Astrocyte of the spinal cord (primary cell): ENCODE data around the gene PSMC3IP.
"Not testable (repeated sequence)": the region's sequence is repeated elsewhere in the genome, so short reads cannot be mapped to it uniquely, and the experiment has no call there.

Experiments used
- DNase-seq: peaks from one replicate; pipeline ENCODE4 v3.0.0; 2011; ENCODE audit warnings: low read depth, low spot score
- H3K4me3 ChIP-seq: 2 replicates; pipeline ENCODE4 v1.5.1; 2011; ENCODE audit warnings: low read depth, mild to moderate bottlenecking, low read length, moderate library complexity
- CTCF ChIP-seq: IDR thresholded peaks from 2 replicates; pipeline ENCODE4 v1.5.1; 2012; ENCODE audit warnings: low read depth, mild to moderate bottlenecking, low read length, inconsistent platforms
- in situ Hi-C: cut with HindIII; loops from 2 replicates; pipeline ENCODE4 v1.10.0; 2017; ENCODE audit warnings: low sequenced_read_pairs

Gene PSMC3IP

GRCh38 chr17:42544874-42545283 lies 32.6 kb downstream of the PSMC3IP start:
- TF ChIP-seq CTCF, result no peak
- in situ Hi-C loops, result no loop called here
- no peak for DNase-seq
- H3K4me3 ChIP-seq, result no peak overlapping the region

- H3K4me3 ChIP-seq, result no peak overlapping the region
- TF ChIP-seq CTCF, result no peak
- in situ Hi-C loops, result no loop called here
- DNase-seq, result no peak
Observed at GRCh38 chr17:42543190-42544079, 34.1 kb downstream of the PSMC3IP start.

- no peak overlapping the region for H3K4me3 ChIP-seq
- in situ Hi-C loops, result no loop called here
- DNase-seq, result no peak
- TF ChIP-seq CTCF, result no peak
Observed at GRCh38 chr17:42541041-42541833, 36.3 kb downstream of the PSMC3IP start.

GRCh38 chr17:42540558-42540957 lies 37.0 kb downstream of the PSMC3IP start:
- in situ Hi-C loops, H3K4me3 ChIP-seq, DNase-seq: not testable (repeated sequence)

GRCh38 chr17:42538482-42538881 lies 39.0 kb downstream of the PSMC3IP start:
- in situ Hi-C loops, result no loop called here
- TF ChIP-seq CTCF, result no peak
- no peak for DNase-seq
- no peak overlapping the region for H3K4me3 ChIP-seq

- DNase-seq, result no peak
Observed at GRCh38 chr17:42537826-42538451, 39.6 kb downstream of the PSMC3IP start.

More at GRCh38 chr17:42537826-42538451, 39.6 kb downstream of the PSMC3IP start:
- TF ChIP-seq CTCF, result no peak
- in situ Hi-C loops, result no loop called here
- no peak overlapping the region for H3K4me3 ChIP-seq
